ENCODE results near the gene NSMCE4A.
"Not testable (repeated sequence)": the region's sequence is repeated elsewhere in the genome, so short reads cannot be mapped to it uniquely, and the experiment has no call there.

NSMCE4A gene

DNA sequence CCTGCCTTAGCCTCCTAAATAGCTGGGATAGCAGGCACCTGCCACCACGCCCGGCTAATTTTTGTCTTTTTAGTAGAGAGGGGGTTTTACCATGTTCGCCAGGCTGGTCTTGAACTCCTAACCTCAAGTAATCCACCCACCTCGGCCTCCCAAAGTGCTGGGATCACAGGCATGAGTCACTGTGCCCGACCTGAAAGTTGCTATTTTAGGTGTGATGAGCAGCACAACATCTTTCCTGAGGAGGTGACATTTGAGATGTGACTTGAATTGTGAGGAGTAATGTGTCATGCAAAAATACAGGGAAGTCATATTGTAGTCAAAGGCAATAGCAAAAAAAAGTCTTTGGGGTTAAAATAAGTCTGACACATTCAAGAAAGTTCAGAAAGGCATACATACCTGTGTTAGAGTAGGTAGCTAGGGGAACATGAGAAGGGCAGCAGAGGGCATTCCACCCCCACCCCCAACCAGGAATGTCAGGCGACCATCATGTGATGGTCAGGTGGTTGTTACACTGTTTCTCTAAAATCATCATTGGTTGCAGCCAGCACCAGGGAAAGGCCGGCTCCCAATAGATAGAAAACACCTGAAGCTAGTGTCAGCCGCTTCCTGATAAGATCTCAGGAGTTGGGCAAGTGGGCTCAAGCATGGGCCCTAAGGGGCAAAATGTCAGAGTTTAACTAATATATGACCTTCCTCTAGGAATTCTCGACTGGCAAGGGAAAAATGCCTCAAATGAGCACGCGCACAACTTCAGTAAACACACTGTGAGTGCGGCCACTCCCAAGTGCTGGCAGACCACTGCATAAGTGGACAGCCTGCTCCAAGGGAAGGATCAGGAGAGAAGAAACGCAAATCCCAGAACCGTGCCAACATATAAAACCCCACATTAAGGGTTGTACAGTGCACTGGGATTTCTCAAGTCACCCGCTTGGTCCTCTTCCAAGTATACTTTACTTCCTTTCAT lies 13.6 kb upstream of the NSMCE4A start, which contains the start of gene TACC2:
TACC2 (plus strand) TSS at position 803 of the 964 bp plus-strand sequence. CDS start 32,819 bp downstream, outside the sequence.
- DNase-seq (ENCODE audit: low spot score), result peak; percentile 5

DNA sequence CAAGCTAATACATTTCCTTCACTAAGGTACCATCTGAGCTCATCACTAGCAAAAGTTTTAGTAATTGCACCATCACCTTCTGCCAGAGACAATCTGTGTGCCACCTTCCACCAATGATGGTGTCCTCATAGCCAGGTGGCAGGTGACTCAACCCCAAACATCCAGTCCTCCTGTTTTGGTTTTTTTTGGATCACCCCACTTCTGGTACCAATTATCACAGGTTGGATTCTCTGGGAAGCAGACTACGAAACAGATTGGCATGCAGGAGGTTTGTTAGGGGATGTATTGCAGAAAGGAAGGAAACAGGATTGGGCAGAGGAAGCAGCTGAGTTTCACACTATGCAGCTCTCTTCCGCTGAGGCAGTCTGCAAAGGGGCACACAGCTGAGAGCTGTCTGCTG lies 9.4 kb upstream of the NSMCE4A start:
- no peak for DNase-seq (ENCODE audit: low spot score)

DNA sequence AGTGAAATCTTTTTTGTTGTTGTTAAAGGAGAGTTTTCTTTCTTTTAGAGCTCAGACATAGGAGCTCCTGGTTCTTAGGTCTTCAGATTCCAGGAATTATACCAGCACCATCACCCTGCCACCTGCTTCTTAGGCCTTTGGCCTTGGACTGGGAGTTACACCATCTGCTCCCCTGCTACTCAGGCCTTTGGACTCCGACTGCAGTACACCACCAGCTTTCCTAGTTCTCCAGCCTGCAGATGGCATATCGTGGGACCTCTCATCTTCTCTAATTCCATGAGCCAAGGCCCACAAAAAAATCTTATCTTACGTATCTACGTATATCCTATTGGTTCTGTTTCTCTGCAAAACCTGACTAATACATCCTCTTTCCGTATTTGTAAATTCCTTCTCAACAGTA lies 8.8 kb upstream of the NSMCE4A start:
- no peak for DNase-seq (ENCODE audit: low spot score)

DNA sequence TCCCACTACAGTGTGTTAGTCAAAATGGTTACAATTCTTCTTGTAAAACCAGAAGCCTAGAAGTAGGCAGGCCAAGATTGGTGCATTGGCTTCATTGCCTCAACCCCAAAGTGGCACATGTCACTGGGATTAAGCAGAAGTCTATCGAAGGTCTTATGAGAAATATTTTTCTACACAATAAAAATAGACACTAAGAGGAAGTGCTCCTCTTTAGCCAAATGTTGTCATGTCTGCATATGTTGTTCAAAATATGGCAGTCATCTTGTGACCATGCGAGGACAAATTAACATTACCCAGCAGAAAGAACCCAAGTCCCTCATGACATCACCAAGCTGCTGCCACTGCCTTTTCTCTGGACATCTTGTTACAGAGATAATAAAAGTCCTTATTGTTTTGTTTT lies 6.3 kb upstream of the NSMCE4A start:
- DNase-seq (ENCODE audit: low spot score), result no peak

DNA sequence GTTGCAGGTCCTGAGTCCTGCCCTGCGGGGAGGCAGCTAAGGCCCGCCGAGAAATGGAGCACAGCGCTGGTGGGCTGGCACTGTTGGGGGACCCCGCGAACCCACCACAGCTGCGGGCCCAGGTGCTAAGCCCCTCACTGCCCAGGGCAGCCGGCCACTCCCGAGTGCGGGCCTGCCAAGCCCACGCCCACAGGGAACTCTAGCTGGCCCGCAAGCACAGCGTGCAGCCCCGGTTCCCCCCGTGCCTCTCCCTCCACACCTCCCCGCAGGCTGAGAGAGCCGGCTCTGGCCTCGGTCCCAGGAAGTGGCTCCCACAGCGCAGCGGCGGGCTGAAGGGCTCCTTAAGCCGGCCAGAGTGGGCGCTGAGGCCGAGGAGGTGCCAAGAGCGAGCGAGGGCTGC lies 3.5 kb upstream of the NSMCE4A start:
- no peak for DNase-seq (ENCODE audit: low spot score)

DNA sequence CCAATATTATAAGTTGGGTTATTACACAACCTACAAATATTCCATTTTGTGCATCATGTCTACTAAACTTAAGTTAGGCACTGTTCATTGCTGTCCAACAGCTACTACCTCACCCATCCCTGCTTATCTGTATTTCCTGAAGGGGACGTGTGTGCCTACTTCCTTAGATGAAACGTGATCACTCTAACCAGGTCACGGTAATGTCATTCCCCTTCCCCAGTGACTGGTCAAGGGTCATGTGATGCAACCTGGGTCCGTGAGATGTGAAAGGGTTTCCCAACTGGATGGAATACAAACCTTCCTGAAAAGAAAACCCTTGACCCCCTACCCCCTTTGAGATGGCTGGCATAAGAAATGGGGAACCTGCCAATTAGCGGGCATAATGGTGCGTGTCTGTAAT lies 1.6 kb upstream of the NSMCE4A start:
- DNase-seq (ENCODE audit: low spot score), result no peak

DNA sequence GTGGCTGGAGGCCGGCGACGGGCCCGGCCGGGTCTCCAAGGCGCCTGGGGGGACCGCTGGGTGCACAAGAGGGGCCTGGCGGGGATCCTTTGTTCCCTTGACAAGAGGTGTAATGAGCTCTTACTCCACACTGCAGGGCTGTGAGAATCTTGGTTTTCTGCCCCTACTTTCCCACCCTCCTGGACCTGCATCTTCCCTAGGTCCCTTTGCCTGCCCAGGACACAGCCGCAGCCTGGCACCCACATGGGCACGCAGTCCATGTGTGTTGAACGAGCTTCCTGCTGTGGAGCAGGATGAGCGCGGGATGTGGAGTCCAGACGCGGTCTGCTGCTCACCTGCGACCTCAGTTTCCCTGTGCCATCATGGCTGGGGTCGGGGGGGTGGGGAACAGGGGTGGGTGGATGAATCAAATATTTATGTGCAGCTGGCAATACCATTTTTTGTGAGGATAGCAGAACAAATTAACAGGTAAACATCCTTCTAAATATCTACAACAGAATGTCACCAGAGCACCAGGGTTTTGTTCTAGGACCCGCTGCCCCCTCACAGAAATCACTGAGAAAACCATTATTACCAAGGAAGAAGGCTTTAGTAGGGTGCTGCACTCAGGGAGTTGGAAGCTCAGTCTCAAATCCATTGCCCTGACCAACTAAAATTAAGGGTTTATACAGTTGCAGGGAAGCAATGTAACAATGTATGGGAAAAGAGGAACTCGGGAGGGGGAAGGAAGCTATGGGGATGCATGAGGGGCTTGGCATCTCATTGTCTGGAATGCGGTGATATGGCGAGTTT lies 474 bp upstream of the NSMCE4A start:
- no peak for DNase-seq (ENCODE audit: low spot score)

DNA sequence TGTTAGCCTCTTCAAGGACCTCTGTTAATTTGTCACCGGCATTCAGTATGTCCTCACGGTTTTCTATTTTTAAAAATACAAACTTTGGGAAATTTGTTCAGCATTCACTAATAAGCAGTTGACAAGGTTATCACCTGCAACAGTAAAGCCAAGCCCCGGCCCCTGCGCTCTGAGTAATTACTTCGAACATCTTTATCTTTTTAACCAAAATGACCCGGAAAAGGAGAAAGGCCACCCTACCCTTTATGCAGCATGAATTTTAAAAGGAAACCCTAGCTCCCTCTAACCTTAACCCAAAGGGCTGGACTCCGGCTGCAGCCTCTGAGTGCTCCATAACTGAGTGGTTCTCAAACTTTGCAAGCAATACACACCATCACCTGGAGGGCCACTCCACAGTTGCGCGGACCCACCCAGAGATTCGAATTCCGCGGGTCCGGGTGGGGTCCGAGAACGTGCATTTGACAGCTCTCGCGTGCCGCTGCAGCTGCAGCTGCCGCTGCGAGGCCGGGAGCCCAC lies 940 bp downstream of the NSMCE4A start:
- no peak for DNase-seq (ENCODE audit: low spot score)

DNA sequence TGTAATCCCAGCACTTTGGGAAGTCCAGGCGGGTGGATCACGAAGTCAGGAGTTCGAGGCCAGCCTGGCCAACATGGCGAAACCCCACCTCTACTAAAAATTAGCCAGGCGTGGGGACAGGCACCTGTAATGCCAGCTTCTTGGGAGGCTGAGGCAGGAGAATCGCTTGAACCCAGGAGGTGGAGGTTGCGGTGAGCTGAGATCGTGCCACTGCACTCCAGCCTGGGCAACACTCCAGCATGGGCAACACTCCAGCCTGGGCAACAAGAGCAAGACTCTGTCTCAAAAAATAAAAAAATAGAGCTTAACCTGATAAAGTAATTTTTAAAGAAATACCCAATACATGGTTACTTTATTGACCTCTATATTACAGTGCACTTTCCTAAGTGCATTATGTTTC lies 5.9 kb downstream of the NSMCE4A start:
- DNase-seq (ENCODE audit: low spot score), result not testable (repeated sequence)

DNA sequence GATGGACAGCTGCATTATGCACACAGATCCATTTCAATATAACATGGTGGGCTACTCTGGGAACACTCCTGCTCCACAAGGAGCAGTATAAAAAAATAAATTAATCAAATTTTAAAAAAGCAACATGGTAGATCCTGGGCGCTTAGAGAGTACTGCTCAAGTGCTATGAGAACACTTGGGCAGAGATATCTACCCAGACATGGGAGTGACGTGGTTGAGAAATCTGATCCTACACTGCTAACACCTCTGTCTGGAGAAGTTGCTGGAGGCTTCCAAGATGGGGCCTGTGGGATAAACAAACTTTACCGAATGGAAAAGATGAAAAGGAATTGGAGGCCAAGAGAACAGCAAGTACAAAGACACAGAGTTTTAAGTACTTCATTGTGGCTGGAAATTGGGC lies 9.0 kb downstream of the NSMCE4A start:
- DNase-seq (ENCODE audit: low spot score), result no peak

DNA sequence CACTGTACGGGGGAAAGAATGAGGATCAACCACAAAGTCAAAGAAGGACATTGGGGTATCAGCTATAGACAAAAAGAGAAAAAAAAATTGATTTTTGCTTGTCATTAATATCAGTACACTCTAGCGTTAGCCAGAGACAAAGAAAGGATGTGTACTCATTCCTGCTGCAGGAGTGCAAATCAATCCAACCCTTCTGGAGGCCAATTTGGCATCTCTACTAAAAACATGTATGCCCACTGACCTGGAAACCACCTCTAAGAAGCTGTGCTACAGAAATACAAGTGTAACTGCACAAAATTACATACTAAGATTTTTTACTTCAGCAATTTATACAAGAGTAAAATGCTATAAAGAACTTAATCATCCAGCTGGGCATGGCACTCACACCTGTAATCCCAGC lies 13.6 kb downstream of the NSMCE4A start:
- DNase-seq (ENCODE audit: low spot score), result no peak

DNA sequence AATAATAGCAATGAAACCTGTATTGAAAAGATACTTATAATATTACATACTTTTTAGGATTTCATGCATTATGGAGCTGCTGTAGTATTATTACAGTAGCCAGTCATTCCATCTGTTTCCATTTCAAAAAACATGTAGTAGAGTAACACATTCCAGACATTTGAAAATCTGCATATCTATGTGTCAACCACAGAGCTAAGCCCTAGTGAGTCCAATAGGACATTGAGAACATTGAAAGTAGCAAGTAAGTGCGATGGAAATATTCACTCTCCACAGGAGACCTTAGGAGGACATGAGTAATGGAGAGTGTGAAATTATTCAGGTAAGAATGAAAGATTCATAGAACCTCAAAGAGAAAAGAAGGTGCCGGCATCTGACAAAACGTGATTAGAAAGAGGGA lies 15.3 kb downstream of the NSMCE4A start:
- DNase-seq (ENCODE audit: low spot score), result no peak

DNA sequence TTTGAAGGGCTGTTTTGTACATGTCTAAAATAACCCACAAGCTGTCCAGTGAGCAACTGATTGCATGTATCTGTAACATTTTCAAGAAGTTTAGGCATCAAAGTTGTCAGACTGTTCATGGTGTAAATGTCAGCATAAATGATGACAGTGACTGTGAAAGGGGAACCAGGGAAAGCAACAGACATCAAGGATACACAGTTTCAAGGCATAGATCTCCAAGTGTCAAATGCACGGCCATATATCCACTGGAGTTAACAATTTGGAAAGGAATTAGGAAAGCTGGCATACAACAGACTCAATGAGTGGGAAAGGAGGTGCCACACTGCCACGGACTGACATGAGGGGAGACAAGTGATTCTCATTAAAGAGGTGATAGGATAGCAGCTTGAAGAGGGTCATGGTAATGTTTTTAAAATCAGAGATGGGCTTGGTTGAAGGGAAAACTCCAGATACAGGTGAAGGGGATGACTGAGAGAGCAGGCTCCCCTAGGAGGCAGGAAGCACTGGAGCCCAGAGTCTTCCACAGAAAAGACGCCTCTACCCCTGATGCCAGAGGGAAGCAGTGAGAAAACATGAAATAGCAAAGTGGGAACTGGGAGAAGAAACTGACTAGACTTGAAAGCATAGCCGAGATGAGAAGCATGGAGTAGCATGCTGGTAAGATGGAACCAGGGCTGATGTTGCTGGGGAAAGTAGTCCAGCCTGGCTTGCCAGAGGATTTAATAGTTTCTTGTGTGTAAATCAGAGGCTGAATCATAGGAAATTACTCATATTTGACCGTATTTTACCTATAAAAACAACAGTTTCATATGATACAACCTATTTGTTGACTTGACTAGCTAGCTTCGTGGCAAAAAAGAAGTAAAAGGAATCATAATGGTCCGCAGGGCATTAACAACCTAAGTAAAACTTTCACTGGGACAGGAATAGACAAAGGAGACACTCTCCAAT lies 18.6 kb downstream of the NSMCE4A start:
- no peak for DNase-seq (ENCODE audit: low spot score)

DNA sequence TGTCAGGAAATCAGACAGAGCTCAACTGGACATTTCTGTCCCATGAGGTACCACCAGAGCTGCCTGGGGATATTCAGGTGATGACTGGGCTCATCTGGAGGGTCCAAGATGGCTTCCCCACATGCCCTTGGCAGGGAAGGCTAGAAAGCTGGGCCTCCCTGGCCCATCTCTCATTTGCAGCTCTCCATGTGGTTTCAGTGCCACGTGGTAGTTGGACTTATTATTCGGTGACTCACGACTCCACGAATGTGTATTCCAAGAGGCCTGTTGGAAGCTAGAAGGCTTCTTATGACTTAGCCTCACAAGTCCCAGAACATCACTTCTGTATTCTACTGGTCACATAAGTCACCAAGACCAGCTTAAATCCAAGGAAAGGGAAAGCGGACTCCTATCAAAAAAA lies 22.8 kb downstream of the NSMCE4A start:
- DNase-seq (ENCODE audit: low spot score), result no peak

DNA sequence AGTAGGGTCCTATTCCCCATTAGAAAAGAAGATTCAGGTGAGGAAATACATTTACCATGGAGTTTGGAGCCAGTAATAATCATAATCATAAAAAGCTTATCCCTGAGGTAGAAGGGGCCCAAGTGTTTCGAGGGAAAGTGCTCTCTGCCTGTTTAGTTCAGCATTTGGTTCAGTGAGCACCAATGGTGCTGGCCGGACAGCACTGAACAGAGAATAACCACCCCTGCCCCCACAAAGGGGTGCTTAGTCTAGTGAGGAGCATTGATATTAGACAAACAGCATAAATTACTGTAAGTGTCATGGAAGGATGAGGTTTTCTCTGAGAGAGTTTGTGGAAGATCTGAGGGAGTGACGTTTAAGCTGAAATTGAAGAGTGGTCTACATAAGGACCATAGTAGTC lies 25.6 kb downstream of the NSMCE4A start:
- no peak for DNase-seq (ENCODE audit: low spot score)

DNA sequence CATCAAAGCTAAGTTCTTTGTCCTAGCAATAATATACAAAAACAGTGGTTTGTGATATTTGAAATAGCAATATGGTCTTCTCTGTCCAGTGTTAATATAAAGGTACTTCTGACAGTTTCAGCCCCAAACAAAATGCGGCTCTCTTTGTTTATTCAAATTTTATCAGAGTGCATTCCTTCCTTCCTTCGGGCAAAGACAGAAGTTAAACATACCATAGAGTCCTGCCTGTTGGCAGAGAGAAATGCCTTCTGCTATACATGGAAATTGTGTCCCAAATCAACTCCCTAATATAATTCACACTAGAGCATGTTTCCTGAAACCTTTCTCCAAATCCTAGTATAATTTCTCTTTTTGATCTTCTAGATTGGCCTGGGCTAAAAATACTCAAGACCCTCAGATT lies 26.0 kb downstream of the NSMCE4A start:
- no peak for DNase-seq (ENCODE audit: low spot score)

DNA sequence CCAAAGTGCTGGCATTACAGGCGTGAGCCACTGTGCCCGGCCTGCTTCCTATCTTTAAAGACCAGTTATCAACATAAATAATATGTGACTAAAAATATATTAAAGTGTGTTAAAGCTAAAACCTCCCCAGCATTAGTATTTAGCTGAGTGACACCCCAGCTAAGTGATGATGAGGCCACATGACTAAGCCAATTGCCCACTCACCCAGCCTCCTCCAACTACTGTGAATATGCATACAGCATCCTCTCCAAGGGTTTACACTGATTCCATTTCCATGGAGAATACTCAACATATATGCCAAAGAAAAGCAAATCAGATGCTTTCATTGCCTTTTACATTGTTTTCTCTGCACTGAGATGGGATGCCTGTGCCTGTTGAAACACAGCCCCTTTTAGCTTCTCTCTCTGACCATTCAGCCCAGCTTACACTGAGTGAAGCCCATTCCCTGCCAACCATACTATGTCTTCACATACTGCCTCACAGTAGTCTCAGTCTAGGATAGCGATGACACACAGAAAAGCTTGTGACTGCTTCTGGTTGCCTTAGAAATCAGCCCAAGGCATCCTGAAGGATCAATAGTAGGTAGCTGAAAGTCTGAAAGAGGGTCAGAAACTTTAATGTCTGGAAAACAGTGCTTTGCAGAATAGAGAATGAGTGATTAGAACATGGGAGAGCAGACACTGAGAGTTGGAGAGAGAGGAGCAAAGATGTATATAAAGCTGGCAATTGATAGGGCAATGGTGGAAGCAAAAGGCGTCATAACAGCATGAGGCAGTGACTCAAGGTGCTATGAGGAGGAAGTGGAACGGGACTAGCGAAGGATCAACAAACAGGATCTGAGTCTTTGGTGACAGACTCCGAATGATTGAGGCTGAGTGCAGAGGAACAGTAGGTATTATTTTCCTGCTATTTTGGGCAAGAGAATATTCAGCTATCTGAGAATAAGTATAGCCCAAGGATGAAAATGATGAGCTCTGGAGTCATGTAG lies 27.4 kb downstream of the NSMCE4A start:
- no peak for DNase-seq (ENCODE audit: low spot score)

DNA sequence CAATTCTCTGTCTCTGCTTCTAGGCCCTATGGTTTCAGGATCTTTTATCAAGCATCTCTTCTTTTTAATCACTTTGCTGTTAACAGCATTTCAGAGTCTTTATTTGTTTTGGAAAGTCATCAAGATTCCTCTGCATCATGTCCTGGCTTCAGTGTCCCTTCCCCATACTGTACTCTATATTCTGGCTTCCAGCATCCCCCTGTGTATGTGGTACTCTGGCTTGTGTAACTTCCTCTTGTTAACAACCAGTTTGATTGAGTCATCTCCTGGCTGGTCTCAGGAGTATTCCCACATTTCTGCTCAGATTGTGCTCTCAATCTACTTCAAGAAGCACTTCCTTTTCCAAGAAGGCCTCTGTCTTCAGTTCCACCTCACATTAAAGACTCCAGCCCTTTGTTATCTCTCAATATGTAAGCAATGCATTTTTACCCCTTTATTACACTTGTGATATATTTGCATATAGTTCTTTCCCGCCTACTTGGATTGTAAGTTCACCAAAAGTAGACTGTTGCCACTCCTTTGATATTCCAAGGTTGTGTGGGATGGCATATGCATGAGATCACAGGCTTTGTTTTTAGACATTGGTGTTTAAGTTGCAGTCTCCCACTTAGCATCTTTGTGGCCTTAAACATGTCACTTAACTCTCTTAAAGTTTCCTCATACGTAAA lies 32.1 kb downstream of the NSMCE4A start:
- peak; percentile 6 for DNase-seq (ENCODE audit: low spot score)

DNA sequence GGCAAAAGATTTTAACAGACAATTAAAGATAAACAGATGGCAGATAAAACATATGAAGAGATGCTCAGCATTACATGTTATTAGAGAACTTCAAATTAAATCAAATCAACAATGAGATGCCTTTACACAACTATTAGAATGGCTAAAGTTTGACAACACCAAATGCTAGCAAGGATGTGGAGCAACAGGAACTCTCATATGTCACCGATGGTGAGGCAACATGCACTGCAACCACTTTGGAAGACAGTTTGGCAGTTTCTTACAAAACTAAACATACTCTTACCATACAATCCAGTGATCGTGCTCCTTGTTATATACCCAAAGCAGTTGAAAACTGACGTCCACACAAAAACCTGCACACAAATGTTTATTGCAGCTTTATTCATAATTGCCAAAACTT lies 33.5 kb downstream of the NSMCE4A start:
- DNase-seq (ENCODE audit: low spot score), result no peak

DNA sequence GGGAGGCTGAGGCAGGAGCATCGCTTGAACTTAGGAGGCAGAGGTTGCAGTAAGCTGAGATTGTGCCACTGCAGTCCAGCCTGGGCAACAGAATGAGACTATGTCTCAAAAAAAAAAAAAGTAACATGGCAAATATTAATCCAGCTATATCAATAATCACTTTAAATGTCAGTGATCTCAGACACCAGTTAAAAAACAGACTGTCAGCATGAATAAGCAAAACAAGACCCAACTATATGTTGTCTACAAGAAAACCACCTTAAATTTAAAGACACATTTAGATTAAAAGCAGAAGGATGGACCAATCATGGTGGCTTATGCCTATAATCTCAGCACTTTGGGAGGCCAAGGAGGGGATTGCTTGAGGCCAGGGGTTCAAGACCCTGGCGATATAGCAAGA lies 38.7 kb downstream of the NSMCE4A start:
- DNase-seq (ENCODE audit: low spot score), result no peak

Measured in LoVo (cell line).